ENCODE measurements around the gene SLC13A3.

SLC13A3 gene

DNA sequence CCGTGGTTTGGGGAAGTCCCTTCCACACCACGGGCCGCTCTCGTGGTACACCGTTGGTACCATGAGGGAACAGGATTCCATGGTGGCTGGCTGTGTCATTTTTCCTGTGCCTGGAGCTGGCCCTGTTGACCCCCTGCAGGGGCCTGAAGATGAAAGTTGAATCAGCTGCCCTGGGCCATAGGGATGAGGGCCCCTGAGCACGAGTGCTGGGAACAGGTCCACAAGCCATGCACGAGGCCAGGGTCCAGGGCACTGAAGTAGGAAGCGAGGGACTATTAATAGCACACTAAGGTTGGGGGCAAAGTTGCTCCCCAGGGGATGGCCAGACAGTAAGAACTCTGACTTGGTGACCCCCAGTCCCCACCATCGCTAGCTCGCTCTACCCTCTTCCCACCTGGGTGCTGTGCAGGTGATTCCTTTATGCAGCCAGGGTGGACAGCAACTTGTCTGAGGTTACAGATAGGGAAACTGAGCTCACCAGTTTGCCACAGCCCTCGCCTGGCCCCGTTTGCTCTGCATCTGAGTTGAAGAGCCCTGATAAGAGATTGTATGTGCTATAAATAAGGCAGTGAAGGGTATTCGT is 46.6 kb downstream of the SLC13A3 start:
- DNase-seq (ENCODE audit: low read depth), result no peak

DNA sequence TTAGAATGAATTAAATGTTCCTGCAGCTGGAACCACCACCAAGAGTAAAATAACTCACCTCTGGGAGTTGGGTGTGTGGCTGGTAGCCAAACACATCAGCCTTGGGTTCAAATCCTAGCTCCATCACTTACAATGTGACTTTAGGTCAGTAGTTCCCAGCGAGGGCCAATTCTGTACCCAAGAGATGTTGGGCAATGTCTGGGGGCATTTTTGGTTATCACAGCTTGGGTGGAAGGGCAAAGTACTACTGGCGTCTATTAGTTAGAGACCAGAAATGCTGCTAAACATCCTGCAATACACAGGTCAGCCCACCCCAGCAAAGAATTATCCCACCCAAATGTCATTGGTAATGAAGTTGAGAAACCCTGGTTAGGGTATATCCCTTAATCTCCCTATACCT is 48.8 kb downstream of the SLC13A3 start:
- DNase-seq (ENCODE audit: low read depth), result no peak

DNA sequence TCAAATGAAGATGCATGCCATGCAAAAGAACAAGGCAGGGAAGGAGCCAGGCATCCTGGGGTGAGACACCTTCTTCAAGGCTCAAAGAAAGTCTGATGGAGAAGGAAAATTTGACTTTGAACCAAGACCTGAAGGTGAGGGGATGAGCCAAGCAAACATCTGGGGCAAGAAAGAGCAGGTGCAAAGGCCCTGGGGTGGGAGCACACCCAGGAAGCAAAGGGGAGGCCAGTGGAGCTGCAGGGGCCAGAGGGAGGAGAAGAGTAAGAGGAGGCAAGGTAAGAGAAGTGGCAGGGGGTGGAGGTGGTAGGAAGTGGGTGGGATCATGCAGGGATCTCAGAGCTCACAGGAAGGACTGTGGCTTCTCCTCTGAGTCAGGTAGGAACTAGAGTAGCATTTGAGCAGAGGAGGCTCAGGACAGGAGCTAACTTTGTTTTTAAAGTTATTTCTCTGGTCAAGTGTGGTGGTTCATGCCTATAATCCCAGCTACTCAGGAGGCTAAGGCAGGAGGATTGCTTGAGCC is 49.6 kb downstream of the SLC13A3 start:
- no peak for DNase-seq (ENCODE audit: low read depth)

DNA sequence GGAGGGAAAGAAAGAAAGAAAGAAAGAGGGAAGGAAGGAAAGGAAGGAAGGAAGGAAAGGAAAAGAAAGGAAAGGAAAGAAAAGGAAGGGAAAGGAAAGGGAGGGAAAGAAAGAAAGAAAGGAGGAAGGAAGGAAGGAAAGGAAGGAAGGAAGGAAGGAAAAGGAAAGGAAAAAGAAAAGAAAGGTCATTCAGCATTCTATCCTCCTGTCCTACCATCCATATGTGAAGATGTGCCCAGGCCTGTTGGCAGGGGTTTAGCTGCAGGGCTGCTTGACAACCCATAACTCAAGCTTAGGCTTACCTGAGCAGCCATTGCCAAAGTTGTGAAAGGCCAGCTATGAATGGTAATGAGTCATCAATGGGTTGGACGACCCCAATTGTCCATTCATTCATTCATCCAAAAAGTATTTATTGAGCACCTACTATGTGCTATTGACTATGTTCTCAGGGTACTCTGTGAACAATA is 50.9 kb downstream of the SLC13A3 start:
- no peak for DNase-seq (ENCODE audit: low read depth)

DNA sequence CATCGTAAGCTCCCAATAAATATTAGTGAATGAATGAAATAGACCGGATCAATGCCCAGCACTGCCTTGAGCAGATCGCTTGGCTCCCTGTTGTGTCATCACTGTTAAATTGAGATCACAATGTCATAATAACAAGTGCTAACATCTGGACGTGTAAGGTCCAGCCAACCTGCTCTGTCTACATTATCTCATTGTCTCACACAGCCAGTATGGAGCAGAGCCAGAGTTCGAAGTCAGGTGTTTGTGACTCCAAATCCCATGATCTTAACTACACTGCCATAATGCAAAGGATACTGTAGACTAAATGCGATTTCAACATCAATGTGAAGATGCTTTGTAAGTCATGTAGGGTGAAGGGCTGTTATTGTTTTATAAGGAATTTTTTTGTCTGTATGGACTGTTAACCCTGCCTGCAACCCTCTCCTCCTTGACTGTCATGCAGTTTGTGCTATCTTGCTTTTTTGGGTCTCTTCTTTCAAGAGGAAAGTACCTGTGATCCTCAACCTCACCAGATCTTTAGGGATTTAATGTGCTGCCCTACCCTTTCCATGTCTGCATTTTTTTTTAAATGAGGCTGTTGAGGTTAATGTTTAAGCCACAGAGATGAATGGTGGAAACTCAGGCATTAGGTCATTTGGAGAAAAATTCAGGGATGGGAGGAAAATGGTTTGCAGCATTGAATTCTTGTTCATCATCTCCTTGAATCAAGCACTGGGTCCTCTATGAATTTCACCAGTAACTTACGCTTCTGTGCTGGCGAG is 51.9 kb downstream of the SLC13A3 start:
- DNase-seq (ENCODE audit: low read depth), result no peak

DNA sequence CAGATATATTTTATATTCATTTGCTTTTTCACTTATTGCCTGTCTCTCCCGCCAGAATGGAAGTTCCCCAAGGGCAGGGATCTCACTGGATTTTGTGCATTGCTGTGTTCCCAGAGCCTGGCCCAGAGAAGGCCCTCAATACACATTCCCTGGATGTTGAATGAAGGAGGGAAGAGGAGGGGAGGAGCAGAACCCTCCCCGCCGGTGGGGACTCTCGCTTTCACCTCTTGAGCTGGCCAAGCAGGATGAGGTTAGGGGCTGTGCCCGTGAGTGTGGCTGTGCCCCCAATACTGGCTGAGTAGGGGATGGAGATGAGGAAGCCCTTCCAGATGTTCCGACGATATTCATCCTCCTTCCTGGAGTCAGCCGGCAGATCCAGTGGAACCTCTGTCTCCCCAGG is 55.3 kb downstream of the SLC13A3 start:
- no peak for DNase-seq (ENCODE audit: low read depth)

DNA sequence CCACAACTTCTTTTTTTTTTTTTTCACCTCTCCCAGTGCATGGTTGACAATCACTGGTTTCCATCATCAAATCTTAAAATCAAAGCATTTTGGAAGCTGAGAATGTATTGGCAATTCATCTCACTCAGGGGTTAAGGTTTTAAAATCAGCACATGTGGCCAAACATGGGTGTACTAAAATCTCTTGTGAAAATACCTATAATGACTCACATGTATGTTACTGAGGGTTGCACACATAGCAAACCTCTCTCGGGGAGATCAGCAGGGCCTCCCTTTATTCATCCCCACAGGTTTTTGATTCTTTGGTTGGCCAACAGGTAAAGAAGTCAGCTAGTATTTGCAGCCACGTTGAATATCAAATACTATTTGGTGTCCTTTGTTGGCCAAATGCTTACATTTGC is 56.5 kb downstream of the SLC13A3 start:
- no peak for DNase-seq (ENCODE audit: low read depth)

DNA sequence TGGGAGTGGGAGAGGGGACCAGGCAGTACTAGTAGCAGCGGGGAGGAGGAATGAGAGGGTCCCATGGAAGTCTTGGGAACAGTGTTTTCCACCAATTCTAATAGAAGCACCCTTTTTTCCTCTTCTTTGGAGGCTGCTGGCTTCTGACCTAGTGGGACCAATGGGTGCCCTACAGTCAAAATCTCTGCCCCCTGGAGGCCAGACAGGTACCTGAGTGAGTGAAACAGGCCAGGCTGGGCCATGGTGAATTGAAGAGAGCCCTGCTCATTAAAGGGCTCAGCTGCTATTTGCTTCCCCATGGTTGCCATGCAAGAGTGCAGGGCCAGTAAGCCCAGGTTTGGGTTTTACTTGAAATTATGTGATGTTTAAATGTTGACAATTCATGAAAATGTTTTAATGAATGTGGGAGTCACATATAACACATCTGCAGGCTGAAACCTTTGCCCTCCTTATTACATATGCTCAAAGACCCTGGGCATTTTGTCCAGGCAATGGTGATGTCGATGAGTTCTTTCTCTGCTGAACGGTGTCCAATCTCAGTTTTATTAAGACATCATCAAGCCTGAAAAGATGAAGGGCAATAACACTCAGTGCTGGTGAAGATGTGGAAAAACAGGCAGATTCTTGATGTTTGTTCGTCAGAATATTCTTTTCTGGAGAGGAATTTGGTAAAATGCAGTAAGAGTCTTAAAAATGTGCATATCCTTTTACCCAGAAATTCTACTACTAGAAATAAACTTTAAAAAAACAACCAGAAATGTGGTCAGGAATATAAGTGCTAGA is 58.5 kb downstream of the SLC13A3 start:
- DNase-seq (ENCODE audit: low read depth), result no peak

DNA sequence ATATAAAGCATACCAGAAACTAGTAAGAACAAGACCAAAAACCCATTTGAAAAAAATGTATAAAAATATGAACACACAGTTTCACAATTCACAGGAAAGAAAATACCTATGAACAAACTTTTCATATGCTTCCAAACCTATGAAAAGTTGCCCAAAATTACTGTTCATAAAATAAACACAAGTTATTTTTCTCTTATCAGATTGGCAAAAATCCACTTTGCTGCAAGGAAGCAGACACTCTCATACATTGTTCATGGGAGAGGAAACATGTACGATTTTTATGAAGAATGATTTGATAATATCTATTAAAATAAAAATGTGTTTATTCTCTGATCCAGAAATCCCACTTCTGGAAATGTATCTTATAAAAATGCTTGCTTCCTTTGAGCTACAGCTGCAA is 60.8 kb downstream of the SLC13A3 start:
- no peak for DNase-seq (ENCODE audit: low read depth)

DNA sequence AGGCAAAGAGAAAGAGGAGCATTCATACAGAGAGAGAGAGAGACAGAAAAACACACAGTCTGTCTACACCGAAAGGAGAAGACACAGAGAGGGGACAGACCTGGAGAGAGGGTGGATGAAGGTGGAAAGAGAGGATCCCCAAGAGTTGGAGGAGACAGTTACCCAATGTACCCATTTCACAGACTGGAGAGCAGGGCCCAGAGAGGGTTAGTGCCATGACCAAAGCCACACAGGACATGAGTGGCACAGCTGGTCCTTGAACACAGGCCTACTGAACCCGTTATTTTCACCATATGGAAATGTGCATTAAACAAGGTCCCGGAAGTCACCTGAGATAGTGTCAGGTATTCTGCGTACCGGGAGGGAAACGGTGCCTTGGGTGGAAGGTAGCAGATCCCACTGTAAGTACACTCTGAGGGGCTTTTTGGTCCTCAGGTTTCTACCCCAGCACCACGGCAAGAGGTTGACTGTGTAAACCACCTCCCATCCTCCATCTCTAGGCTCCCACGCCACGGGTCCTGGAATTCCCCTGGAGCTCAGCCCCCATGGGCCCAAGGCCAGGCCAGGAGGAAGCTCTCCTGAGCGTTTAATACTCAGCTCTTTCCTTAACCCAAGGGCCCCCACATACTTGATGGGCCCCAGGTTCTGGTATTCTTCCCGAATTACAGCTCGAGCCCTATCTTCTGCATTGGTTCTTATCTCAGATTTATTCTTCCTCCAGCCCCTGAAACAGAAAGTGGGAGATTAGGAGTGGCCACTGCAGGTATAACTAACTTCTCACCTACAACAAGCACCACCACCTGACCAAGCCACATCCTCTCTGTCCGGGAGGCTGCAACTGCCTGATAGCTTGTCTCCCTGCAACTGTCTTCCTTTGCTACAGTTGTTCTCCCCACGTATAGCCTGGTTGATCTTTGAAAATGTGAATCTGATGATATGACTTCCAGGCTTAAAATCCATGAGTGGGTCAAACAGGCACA is 62.4 kb downstream of the SLC13A3 start:
- no peak for DNase-seq (ENCODE audit: low read depth)

DNA sequence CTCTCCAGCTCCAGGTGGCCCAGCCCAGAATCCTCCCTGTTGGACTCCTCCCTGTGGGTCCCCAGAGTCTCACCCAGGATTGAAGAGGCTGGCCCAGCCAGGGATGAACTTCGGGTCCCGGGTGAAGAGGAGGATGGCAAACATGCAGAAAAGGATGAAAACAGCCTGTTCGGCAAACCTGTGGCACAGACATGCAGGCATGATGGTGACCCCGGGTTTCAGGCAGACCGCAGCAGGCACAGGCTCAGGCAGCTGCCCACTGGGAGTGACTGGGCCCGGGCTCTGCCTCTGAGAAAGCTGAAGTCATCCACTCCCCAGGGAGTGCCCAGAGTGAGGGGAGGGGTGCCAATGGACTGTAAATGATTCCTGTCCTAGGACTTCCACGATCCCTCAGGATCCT is 63.3 kb downstream of the SLC13A3 start:
- DNase-seq (ENCODE audit: low read depth), result no peak

DNA sequence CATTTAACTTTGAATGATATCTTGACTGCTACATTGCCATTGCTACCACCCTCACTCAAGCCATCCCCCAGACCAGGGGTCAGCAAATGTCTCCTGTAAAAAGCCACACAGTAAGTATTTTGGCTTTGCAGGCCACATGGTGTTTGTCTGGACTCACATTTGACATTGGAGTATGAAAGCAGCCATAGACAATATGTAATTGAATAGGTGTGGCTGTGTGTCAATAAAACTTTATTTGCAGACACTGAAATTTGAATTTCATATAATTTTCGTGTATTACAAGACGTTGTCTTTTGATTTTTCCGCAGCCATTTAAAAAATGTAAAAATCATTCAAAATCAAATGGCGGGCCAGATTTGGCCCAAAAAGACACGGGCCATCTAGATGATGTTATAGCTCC is 64.5 kb downstream of the SLC13A3 start:
- no peak for DNase-seq (ENCODE audit: low read depth)

DNA sequence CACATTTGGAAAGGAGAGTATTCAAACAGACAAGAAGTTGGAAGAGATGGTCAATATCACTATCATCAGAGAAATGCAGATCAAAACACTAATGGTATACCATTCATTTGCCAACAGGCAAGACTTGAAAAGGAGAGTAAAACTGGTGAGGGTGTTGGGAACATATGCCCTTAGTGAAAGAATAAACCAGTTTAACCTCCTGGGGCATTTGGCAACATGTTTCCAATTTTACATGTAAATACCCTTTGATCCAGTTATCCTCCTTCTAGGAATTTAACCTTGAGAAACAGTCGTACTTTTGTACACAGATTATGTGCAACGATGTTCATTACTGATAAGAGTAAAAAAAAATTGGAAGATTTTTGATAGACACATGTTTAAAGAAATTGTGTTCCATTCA is 66.8 kb downstream of the SLC13A3 start:
- DNase-seq (ENCODE audit: low read depth), result no peak

DNA sequence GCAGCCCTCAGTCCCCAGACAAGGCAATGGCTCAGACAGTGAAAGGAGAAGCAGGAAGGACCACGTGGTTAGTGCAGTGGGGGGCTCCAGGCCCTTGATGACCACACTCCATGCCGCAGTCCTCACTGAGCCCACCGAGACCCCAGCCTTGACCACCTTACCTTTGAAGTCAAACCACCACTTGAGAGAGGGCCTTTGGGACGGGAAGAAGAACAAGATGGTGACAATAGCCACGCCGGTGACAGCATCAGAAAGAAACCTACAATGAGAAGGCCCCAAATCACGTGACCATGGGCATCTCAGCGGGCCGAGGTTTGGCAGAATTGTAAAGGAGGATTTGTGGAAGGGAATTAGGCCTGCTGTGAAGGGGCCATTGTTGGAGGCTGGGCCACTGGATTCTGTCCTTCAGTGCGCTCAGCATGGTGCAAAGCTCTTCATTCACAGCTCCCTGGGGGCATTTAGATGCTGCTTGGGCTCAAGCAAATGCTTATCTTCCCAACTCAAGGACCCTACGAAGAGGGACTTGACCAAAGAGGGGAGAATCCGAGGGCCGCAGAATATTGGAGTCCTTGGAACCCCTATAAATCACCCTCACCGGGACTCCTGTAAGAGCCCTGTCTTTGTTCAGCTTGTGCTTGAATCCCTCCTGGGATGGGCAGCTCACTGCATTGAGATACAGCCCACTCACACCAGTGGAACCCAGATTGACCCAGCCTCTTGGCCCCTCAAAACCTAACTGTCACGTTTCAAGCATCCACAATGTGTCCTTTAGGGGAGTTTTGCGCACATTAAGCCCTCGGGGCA is 67.6 kb downstream of the SLC13A3 start:
- DNase-seq (ENCODE audit: low read depth), result no peak

DNA sequence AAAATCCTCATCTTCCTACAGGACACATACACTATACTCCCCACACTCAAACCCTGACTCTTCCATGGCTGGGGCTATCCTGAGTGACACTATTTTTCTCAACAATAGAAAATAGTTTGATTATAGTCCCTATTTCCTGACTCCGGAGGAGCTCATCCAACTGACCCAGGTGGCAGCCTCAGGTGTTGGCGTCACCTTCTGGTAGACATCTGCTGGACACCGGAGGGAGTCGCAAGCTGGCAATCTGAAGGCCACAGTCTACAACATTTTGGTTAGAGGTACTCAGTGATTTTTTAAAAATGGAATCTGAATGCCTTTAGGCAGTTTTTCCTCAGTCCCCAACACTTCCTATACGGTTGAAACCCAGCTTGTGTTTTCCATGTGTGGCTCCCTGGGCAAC is 68.6 kb downstream of the SLC13A3 start:
- no peak for DNase-seq (ENCODE audit: low read depth)

DNA sequence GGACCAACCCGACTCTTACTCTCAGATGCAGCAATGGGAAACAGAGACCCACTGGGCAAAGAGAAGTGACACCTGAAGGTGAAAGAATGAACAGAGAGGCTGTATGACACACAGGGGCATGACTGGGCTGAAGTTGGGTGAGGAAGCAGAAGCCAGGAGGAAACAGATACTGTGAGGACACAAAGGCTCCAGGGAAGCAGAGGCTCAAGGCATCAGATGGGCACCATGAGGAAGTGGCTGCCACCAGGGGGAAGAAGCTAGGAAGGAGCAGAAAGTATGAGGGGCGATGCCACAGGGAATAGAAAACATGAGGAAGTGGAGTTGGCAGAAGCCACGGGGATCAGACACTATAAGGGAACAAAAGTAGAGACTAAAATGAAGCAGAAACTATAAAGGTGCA is 69.9 kb downstream of the SLC13A3 start:
- no peak for DNase-seq (ENCODE audit: low read depth)

DNA sequence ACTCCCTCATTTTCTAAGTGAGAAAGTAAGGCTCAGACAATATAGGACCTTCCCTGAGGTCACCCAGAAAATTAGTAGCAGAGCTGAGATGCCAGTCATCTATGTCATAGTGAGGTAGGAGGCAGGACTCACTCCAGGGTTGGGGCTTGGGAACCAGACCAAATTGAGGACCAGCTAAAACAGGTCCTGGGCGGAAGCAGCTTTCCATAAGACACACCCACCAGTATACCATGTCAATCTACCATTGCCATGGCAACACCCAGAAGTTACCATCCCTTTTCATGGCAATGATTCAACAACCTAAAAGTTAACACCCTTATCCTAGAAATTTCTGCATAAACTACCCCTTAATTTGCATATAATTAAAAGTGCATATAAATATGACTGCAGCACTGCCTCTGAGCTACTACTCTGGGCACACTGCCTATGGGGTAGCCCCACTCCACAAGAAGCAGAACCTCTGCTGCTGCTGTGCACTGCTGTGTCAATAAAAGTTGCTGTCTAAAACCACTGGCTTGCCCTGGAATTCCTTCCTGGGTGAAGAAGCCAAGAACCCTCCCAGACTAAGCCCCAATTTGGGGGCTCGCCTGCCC is 70.5 kb downstream of the SLC13A3 start:
- no peak for DNase-seq (ENCODE audit: low read depth)

DNA sequence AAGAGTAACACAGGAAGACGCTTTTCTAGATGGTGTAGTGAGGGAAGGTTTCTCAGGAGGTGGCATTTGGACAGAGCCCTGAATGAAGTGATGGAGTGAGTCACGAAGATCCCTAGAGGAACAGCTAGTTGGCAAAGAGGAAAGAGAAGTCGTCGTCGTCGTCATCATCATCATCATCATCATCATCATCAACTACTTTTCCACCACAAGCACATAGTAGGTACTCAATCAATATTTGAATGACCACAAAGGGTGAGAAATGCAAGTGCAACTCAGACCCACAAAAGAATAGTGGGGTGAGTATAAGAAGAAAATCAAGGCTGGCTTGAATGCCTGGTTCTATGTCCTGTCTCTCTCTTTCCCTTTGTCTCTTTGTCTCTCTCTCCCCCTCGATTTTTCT is 72.5 kb downstream of the SLC13A3 start:
- no peak for DNase-seq (ENCODE audit: low read depth)

DNA sequence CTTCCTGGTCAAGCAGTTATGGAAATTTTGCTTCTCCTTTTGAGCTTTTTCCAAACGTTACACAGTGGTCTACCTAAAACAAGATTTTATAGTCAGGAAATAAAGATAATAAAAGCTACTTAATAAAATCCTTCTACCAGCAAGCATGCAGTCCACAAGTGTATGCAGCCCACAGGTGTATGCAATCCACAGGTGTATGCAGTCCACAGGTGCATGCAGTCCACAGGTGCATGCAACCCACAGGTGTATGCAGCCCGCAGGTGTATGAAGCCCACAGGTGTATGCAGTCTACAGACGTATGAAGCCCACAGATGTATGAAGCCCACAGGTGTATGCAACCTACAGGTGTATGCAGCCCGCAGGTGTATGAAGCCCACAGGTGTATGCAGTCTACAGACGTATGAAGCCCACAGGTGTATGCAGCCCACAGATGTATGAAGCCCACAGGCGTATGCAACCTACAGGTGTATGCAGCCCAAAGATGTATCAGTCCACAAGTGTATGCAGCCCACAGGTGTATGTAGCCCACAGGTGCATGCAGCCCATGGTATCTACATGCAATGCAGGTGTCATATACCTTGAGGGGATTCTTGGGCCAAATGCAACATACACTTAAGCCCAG is 74.4 kb downstream of the SLC13A3 start:
- DNase-seq (ENCODE audit: low read depth), result no peak

DNA sequence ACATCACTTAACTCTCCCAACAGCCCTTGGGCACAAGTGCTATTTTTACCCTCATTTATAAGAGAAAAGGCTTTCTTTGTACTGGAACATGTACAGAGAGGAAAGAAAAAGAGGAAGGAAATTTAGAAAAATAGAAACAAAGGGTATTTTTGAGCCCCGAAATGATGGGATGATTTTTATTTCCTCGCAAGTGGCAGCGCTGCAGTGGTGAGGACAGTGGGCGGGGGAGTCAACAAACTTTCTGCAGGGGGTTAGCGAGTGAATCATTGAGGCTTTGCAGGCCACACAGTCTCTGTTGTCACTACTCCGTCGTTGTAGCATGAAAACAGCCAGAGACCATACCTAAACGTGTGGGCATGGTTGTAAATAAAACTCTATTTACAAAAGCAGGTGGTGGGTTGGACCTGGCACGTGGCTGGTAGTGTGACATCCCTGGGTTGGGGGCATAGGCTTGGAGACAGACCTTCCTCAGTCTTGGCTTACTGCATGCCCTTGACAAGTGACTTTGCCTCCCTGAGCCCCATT is 75.3 kb downstream of the SLC13A3 start:
- no peak for DNase-seq (ENCODE audit: low read depth)
